Fibroblast of skin of back (primary cell): ENCODE measurements around the gene SIX1. TPM values are rescaled to one million over a fixed set of nuclear protein-coding genes. Genes with fewer than 3 reads are reported as not detected.
A peak's percentile ranks its signal among the peaks of the same experiment; 100 is the strongest.

Experiments
- DNase-seq: peaks from one replicate; pipeline ENCODE4 v3.0.0-alpha.2; 2013
- polyA plus RNA-seq, 2 experiments: library from polyadenylated mRNA; unstranded; fragments of 120-200 nt; gene quantifications; one replicate each; pipeline ENCODE4 v1.2.1, GENCODE V29; 2013; ENCODE audit not compliant: insufficient read length in 2 of 2

Gene SIX1
- polyA plus RNA-seq (2013, experiment 1 of 2; ENCODE audit: insufficient read length): 38.8 TPM
- polyA plus RNA-seq (2013, experiment 2 of 2; ENCODE audit: insufficient read length): 21.8 TPM

GRCh38 chr14:60648934-60649874, at the start of gene SIX1:
Gene SIX1, minus strand, starts transcription at chr14:60649477. Its CDS starts 288 bp downstream, at chr14:60649189.
- peak; percentile 94 for DNase-seq

DNA sequence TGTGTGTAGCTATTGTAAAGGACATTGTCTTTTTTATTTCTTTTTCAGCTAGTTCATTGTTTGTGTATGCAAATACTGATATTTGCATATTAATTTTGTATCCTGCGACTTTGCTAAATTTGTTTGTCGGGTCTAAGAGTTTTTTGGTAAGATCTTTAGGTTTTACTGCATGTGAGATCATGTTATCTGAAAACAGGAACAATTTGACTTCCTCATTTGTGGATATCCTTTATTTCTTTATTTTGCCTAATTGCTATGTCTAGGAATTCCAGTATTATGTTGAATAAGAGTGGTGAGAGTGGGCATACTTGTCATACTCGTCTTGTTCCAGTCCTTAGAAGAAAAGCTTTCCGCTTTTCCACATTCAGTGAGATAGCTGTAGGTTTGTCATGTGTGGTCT, 46.0 kb upstream of the SIX1 start:
- no peak for DNase-seq

DNA sequence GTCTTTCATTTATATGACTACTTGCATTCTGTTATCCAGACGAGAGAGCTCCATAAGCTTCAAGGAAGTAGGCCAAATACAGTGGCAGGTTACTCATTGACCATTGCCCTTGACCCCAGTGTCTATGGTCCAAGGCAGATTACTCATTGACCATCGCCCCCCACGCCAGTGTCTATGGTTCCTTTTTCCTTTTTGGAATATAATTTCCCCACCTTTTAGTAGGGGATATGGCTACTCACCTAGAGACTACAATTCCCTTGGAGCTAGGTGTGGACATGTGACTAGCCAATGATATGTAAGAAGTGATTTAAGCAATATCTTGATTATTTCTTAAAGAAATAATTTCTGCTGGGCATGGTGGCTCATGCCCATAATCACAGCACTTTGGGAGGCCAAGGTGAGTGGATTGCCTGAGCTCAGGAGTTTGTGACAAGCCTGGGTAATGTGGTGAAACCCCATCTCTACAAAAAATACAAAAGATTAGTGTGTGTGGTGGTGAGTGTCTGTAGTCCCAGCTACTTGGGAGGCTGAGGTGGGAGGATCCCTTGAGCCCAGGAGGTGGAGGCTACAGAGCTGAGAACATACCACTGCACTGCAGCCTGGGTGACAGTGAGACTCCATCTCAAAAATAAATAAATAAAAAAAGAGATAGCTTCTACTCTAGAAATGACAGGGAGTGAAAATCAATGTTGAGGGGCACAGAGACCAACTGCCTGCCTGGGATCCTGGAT, 42.3 kb upstream of the SIX1 start:
- DNase-seq: no peak

GRCh38 chr14:60686865-60687264, 37.6 kb upstream of the SIX1 start:
- DNase-seq: no peak

DNA sequence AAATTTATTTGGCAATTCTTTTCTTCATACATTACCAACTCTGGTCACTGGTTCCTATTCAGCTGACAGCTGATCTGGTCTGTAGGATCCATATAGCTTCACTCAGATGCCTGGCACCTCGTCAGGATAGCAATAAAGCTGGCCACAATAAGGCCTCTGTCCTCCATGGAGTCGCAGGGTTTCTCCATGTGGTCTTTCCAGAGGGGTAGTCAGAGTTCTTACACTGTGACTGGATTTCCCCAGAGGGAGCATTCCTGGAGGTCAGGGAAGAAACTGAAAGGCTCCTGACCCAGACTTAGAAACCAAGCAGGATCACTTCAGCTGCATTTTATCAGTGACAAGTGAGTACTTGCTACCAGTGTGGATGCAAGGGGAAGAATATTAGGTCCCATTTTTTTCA, 34.9 kb upstream of the SIX1 start:
- peak; percentile 65 for DNase-seq

- DNase-seq: no peak
These were observed 32.0 kb upstream of the SIX1 start for GRCh38 chr14:60681271-60681670.

DNA sequence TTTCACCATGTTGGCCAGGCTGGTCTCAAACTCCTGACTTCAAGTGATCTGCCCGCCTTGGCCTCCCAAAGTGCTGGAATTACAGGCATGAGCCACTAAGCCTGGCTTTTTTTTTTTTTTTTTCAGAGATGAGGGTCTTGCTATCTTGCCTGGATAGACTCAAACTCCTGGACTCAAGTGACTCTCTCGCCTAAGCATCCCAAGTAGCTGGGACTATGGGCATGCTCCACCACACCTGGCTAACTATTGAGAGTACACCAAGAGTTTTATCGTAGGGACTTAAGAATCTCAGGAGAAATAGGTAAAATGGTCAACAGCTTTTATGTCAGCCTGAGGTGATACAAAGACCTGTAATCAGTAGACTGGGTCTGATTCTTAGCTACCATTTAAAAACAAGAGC, 31.2 kb upstream of the SIX1 start:
- no peak for DNase-seq

DNA sequence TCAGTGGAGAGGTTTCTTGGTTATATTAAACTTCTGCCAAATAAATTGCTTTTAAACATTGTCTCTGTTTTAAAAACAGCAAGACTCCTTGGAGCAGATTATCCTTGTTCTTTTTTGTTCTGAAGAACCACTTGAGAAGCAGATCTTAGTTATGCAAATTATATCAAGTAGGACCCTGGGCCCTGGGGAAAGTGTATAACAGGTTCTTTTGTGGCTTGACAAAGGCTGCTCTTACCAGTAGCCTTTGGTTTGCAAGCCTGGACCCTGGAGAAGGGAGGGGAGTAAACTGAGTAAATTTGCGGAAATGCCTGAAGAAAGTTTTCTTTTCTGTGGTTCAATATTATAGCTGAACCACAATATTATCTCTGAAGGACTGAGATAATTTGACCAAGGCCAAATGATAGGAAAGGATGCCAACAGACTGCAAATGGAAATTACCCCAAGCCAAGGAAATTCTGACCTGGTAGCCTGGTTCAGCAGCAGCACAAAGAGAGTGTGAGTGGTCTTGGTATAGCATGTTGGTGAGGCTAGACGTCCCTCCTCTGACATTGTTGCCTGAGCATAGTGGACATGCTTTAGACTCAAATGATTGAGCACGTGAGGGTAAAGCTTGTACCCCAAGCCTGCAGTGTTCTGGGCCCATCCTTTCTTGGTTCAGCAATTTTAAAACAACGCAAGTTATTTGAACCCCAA, 30.4 kb upstream of the SIX1 start:
- no peak for DNase-seq

GRCh38 chr14:60677701-60678100, 28.4 kb upstream of the SIX1 start:
- DNase-seq: no peak

DNA sequence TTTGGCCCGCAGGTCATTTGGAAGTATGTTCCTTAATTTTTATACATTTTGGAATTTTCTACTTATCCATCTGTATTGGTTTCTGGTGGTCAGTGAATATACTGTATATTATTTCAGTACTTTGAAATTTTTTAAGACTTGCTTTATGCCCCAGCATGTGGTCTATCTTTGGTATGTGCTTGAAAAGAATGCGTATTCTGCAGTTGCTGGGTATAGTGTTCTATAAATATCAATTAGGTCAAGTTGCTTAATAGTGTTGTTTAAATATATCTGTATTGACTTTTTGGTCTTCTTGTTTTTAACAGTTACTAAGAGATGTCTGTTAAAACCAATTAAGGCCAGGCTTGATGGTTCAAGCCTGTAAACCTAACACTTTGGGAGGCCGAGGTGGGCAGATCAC, 21.7 kb upstream of the SIX1 start:
- DNase-seq: peak; percentile 36

DNA sequence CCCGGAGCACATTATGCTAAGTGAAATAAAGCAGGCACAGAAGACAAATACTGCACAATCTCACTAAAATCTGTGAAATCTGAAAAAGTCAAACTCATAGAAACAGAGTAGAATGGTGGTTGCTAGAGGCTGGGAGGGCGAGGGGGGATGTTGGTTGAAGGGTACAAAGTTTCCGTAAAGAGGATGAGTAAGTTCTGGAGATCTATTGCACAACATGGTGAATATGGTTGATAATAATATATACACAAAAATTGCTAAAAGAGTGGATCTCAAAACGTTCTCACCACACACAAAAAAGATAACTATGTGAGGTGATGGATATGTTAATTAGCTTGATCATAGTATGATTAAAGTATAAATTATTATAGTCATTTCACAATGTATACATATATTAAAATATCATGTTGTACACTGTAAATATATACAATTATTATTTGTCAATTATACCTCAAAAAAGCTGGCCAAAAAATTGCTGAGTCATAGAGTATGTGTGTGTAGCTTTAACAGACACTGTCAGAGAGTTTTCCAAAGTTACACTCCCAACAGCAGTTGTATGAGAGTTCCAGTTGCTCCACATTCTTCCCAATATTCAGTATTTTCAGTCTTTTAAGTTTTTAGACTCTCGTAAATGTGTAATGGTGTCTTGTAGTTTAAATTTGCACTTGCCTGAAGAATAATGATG, 19.3 kb upstream of the SIX1 start:
- no peak for DNase-seq

DNA sequence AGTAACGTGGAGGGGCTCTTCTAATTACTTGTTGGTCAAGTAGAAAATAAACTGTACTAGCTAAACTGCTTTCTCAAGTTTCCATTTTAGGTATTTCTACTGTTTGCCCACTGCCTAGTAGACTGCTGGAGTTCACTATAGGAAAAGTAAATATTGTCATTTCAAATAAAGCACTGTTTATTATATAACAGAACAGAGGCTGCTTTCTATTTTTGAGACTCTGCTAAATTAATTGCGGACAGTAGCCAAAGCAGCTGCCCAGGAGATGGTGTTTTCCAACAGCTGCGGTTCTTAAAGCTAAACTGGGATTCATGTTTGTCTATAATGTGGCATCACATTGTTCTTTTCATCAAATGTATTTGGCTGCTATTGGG, 15.9 kb upstream of the SIX1 start:
- DNase-seq: no peak

GRCh38 chr14:60662982-60663381, 13.7 kb upstream of the SIX1 start:
- DNase-seq: no peak

DNA sequence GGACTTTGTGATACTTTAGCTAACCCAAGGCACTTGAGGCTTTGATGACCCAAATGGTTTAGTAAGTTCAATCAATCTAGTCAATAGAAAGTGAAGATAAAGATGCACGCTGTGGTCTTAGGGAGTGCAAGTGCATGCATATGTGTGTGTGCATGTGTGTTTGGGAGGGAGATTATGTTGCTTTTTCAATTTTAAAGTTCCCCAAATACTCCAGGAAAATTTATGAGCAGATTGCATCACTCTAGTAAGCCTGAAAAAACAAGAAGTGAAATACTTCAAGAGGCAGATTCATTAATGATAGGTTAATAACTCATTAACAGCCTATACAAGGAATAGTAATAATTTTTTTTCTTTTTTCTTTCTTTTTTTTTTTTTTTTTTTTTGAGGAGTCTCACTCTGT, 12.4 kb upstream of the SIX1 start:
- no peak for DNase-seq

DNA sequence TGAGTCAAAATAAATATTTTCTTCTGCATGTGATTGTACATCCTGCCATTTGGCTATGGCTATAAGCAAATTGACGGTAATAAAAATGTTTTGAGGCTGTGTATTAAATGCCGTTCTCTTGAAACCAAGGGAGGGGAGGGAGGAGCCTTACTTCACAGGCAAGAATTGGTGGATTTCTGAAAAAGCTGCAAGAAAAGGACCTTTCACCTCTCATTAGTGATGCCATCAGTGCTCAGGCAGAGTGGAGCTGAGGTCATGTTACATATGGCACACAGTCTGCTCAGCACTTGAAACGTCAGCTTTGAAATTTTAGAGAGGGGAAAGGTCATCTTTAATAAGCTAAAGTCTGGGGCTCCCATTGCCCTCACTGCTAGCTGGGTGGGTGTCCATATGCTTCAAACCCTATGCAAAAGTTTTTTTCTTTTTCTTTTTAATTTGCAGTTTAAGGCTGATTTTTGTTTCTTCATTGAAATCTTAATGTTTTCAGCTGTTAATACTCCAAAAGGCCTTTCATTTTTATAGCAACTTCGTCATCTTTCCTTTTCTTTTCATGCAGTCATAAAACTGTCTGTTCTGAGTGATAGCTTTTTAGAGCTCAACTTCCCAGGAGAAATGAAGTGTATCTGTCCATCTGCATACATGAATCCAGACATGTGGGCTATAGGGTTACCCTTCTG, 9.8 kb upstream of the SIX1 start:
- no peak for DNase-seq

- DNase-seq: no peak
These were observed 9.0 kb upstream of the SIX1 start for GRCh38 chr14:60658211-60658690.

GRCh38 chr14:60657456-60658210, 8.4 kb upstream of the SIX1 start:
- DNase-seq: peak; percentile 42

DNA sequence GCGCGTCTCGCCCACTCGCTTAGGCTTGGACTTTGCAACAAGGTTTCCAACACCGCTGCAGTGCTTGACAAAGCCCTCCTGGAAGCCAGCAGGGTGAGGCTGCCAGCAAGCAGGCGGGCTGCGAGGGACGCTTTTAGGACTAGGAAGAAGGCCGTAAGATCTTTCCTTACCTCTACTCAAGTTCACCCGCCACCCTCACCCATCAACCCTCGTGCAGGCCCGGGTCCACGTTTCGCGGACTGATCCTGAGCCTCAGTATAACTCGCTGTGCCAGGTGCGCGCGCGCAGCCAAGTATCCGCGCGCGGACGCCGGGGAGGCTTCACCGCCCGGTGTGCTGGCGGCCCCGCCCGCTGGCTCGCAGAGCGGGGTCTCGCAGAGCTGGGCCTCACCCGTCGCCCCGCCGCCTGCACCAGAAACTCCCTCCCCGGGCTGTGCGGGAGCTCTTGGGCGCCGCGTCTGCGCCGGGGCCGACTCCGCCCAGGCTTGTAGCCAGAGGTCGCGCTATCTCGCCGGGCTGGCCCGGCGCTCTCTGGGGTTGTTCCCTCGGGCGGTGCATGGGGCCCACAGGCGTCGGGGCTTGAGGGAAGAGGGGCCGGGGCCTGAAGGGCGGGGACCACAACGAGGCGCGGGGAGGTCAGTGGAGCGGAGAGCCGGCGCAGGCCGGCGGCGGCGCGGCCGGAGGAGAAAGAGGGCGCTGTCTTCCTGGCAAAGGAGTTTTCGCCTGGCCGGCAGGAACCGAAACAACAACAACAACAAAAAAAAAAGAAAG, 7.6 kb upstream of the SIX1 start:
- DNase-seq: peak; percentile 67

DNA sequence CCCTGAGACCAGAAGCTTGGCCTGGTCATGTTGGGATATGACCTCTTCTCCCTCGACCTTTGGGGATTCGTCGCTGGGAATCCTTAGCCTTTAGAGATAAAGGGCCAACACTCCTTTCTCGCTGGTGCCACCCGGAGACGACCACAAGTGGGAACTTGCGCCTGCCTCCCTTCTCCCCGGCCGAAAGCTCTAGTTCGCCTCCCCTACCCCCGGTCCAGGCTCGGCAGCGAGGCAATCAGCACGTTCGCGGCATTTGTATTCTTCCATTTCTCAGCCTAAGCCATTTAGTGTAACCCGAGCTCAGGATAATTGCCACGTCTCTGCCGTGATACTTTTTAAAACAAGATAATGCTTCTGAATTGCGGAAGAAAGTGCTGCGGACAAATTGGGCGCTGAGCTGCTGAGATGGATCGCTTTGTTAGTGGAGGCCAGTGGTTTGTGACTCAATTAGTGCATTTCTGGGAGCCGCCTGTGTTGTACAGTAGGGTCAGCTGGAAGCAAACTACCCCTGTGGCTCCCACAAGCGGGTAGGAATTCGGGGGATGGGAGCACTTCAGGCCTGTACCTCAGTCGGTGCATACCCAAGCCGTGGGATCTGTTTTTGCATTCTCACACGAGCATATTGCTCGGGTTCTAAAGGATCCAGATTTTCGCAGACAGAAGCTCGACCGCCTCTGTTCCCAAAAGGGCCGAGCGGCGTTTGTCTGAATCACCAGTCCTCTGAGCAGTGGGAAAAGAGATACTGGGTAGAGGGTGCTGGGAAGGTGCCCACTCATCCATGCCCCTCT, 6.8 kb upstream of the SIX1 start:
- DNase-seq: peak; percentile 26
